ENCODE results near the gene BRSK2.

The BRSK2 gene

DNA sequence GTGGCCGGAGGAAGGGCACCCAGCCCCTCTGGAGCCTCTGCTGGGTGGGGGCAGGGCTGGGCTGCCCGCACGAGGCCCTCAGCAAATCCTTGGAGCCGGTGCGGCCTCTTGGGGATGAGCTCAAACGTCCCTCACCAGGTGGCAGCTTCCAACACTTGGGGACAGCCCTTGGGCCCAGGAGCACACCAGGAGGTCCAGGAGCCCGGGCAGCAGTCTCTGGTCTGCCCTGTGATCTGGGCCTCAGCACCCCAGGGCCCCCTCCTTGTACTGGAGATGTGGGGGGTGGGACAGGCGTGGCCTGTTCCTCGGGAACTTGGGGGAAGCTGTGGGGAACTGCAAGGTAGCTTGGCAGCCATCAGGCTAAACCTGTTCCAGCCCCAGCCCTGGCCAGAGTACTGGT, 56.9 kb downstream of the BRSK2 start:
- no peaks in the 10 kb centered on the region for H3K36me3 Mint-ChIP-seq
- no peak overlapping the region for H3K4me3 Mint-ChIP-seq
- no peak for DNase-seq
- no peaks in the 10 kb centered on the region for H3K27me3 Mint-ChIP-seq
- CTCF ChIA-PET, result no interaction called here
- no peaks in the 10 kb centered on the region for H3K4me1 Mint-ChIP-seq
- H3K9me3 Mint-ChIP-seq, result no peaks in the 10 kb centered on the region
- no peak overlapping the region for H3K27ac Mint-ChIP-seq

DNA sequence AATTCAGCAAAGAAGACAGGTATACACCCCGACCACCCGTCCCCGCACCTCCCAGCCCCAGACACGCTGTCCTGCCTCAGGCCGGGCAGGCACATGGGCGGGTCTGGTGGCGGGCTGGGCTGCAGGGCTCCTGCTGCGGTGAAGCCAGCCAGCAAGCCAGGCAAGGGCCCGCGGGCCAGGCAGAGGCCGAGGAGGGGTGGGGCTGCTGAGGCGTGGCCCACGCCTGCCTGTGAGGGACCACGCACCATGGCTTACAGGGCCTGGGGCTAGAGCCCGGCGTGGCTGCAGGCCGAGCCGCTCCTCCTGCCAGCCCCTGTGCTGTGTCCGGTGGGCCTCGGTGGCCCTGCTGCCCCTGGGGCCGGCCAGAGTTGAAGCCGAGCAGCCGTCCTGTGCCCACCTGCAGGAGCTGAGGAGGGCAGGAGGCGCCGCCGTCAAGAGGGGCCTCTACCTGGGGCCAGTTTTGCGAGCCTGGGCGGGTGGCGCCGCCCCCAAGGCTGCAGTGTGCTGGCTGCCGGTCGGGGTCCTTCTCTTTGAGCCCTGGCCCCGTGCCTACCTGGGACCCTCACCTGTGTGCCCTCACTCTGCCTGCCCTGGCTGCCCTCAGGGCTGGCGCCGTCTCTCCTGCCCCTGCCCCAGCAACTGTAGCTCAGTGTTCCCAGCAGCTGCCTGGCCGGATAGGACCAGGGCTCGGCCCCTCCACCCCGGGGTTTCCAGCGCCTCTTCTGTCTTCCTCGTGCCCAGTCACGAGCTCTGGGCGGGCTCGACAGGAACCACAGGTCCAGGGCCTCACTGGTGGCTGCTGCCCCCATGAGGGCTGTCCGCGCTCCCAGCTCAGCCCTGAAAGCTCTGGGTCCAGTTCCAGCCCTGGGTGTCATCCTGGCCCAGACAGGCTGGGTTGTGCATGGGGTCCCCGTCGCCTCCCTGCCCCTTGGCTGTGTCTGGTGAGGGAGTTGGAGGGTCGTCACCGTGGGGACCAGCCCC, 58.4 kb downstream of the BRSK2 start:
- DNase-seq, result no peak
- no peaks in the 10 kb centered on the region for H3K36me3 Mint-ChIP-seq
- CTCF ChIA-PET, result no interaction called here
- H3K9me3 Mint-ChIP-seq, result no peaks in the 10 kb centered on the region
- no peak overlapping the region for H3K4me3 Mint-ChIP-seq
- H3K27me3 Mint-ChIP-seq, result peaks cover under 1% of the 10 kb centered on the region
- H3K27ac Mint-ChIP-seq, result no peak overlapping the region
- no peaks in the 10 kb centered on the region for H3K4me1 Mint-ChIP-seq

DNA sequence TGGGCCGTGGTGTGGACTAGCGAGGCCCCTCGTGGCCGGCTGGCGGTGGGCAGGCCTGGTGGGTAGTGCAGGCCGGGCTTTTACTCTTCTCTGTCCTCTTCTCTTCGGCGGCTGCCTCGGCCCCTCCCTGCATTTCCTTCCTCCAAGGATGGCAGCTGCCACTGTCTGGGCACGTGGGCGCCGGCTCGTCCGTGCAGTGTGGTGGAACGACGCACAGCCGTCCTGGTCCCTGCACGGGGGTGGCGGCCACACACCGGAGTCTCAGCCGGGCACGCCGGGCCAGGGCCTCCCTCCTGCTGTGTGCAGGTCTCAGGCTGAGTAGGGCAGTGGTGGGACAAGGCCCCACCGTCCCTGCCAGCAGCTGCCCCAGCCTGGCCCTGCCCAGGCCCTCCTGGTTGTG, 59.1 kb downstream of the BRSK2 start:
- Mint-ChIP-seq H3K27ac (no peak overlapping the region), H3K9me3 (no peaks in the 10 kb centered on the region), H3K36me3 (no peaks in the 10 kb centered on the region), H3K4me1 (no peaks in the 10 kb centered on the region), H3K27me3 (peaks cover 8% of the 10 kb centered on the region), H3K4me3 (no peak overlapping the region)
- no peak for DNase-seq
- CTCF ChIA-PET, result no interaction called here

DNA sequence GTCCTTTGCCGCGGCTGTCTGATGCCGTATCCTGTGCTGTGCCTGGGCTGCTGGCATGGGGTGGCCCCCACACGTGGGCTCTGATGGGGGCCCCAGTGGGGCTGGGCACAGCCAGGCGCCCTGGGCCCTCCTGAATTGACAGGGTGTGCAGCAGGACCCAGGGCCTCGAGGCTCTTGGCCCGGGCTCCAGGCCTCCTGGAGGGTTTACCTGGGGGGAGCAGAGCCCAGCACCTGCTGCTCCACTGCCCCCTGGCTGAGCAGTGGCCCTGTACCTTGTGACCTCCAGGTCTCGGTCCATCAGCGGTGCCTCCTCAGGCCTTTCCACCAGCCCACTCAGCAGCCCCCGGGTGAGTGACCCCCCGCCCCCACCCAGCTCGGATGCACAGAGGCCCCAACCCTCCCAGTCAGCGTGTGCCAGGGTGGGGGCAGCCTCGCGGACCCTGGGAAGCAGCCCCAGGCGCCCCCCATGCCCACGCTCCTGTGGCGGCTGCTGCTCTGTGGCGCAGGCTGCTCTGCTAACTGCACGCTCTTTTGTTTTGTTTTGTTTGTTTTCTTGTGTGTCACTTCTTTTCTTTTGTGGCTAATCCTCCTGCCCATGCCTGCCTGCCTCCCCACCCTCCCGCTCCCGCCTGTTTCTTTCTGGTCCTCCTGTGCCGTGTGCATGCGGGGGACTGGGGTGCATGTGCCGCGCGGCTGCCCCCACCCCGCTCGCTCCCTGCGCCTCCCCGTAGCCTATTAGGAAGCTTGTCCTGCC, 59.9 kb downstream of the BRSK2 start:
- CTCF ChIA-PET, result no interaction called here
- H3K27ac Mint-ChIP-seq, result no peak overlapping the region

DNA sequence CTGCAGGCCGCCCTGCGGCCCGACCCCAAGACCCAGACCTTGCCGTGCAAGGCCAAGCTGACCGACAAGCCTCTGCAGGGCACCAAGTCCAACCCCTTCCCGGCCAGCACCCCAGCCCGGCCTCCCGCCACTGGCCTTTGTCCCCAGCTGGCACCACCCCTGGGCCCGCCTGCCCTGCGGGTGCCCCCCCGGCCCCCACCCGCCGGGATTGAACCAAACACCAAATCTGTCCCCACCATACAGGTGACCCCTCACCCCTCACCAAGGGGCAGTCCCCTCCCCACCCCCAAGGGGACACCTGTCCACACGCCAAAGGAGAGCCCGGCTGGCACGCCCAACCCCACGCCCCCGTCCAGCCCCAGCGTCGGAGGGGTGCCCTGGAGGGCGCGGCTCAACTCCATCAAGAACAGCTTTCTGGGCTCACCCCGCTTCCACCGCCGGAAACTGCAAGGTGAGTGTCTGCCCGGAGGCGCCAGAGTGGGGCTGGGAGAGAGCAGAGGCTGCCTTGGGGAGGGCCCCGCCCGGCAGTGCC, 60.7 kb downstream of the BRSK2 start:
- H3K27ac Mint-ChIP-seq, result no peak overlapping the region
- H3K9me3 Mint-ChIP-seq, result no peaks in the 10 kb centered on the region
- peaks cover 11% of the 10 kb centered on the region for H3K27me3 Mint-ChIP-seq
- H3K4me1 Mint-ChIP-seq, result no peaks in the 10 kb centered on the region
- no peaks in the 10 kb centered on the region for H3K36me3 Mint-ChIP-seq
- CTCF ChIA-PET, result no interaction called here
- no peak for DNase-seq
- no peak overlapping the region for H3K4me3 Mint-ChIP-seq

More for the DNA sequence above, 59.9 kb downstream of the BRSK2 start:
- Mint-ChIP-seq H3K9me3 (no peaks in the 10 kb centered on the region), H3K4me1 (no peaks in the 10 kb centered on the region), H3K27me3 (peaks cover 11% of the 10 kb centered on the region), H3K36me3 (no peaks in the 10 kb centered on the region), H3K4me3 (no peak overlapping the region)
- DNase-seq, result no peak

DNA sequence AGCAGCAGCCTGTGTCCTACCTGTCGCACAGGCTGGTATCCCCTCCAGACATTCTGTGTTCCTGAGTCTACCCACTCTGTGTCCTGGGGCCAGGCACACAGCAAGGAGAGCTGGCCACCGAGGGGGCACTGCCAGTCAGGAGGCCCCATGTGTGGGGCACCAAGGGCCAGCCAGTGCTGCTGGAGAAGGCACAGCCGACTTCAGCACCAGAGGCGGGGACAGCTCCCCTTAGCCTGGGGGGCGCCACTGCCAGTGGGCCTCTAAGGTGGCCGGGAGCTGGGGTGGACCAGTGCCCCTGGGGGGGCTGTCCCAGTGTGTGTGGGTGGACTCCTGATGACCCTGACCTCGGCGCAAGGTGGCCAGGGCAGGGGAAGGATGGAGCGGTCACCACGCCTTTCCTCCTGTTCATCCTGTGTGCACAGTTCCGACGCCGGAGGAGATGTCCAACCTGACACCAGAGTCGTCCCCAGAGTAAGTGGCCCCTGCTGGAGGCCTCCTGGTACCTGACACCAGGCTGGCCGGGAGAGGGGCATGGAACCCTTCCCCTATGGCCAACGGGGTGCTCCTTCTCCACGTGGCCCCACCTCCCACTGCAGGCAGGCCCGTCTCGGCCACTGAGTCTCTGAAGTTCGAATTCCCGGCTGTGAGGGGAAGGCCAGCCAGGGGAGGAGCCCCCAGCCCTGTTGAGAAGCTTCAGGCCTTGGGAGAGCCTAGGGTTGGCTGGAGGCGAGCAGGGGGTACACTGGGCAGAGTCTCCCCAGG, 61.4 kb downstream of the BRSK2 start:
- H3K27me3 Mint-ChIP-seq, result peaks cover 11% of the 10 kb centered on the region
- DNase-seq, result peak; percentile 40
- CTCF ChIA-PET, result no interaction called here
- H3K9me3 Mint-ChIP-seq, result no peaks in the 10 kb centered on the region
- H3K4me3 Mint-ChIP-seq, result no peak overlapping the region
- H3K4me1 Mint-ChIP-seq, result no peaks in the 10 kb centered on the region
- no peaks in the 10 kb centered on the region for H3K36me3 Mint-ChIP-seq
- no peak overlapping the region for H3K27ac Mint-ChIP-seq

DNA sequence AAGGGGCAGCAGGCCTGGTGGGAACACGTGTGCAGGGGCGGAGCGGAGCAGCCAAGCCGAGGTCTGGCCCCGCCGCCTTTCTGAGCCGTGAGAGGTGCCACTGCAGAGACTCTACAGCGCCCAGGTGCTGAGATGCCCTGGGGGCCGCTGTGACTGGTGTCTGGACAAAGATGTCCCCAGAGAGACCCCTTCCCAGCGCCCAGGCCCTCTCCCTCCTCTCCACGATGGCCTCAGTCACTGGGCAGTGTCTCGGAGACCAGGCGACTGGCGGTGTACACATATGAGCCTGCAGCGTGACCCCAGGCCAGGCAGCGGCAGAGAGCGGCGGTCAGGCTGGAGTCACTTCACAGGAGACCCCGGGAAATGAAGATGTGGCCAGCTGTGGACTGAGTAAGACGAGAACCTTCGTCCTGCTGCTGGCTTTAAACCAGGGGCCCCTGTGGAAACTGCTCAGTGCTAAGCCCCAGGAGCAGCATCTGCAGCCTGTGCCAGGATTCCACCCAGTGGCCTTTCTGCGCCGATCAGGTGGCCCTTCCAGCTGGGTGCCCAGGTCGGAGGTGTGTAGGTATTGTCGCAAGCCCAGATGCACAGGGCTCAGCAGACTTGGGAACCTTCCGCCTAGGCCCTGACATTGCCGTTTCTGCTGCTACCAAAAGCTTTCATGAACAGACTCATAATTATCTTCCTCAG, 62.2 kb downstream of the BRSK2 start:
- Mint-ChIP-seq H3K27me3 (peaks cover 11% of the 10 kb centered on the region), H3K36me3 (no peaks in the 10 kb centered on the region), H3K9me3 (no peaks in the 10 kb centered on the region), H3K4me3 (no peak overlapping the region), H3K27ac (no peak overlapping the region), H3K4me1 (no peaks in the 10 kb centered on the region)
- no peak for DNase-seq
- CTCF ChIA-PET, result interaction anchor here (1.1 to 1.8 kb wide), 3 partner anchors 123 to 138 kb away, joined by 3 to 6 read pairs (median 3); no protein-coding TSS in a partner anchor

DNA sequence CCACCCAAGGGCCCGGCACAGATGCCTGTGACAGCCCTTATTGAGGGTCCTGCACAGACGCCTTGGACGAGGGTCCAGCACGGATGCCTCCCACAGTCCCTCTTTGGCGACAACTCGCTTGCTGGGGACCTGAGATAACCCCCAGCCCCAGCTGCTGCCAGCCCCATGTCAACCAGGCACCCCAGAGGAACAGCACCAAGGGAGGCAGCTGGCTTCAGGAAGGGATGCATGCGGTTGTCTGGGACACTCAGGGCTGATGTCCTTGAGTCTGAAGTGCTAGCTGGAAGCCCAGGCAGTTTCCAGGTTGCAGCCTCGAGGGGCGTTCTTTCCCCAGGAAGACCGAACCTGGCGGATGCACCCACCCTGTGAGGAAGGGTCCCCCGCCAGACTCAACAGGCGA, 63.0 kb downstream of the BRSK2 start:
- Mint-ChIP-seq H3K27me3 (peaks cover 11% of the 10 kb centered on the region), H3K4me1 (no peaks in the 10 kb centered on the region), H3K27ac (no peak overlapping the region), H3K4me3 (no peak overlapping the region), H3K9me3 (no peaks in the 10 kb centered on the region), H3K36me3 (no peaks in the 10 kb centered on the region)
- DNase-seq, result no peak
- CTCF ChIA-PET, result interaction anchor here (1.1 to 2.0 kb wide), 4 partner anchors 122 to 137 kb away, joined by 3 to 6 read pairs (median 4); no protein-coding TSS in a partner anchor

DNA sequence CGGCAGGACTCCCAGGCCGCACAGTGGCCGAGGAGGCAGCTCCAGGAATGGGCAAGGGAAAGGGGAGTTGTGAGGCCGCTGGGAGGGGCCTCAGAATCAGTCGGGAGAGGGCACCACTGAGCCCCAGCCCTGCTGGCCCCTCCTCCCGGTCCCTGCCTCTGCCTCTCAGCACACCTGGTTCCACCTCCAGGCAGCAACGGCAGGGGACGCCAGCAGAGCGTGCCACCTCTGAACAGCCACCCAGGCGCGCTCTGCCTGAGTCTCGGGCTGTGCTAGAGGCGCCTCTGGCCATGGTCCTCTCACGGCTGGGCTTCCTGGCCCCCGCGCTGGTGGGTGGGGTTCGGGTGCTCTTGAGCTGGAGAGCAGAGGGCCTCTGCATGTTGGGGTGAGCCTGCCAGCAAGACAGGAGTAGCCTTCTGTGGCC, 63.9 kb downstream of the BRSK2 start:
- Mint-ChIP-seq H3K36me3 (no peaks in the 10 kb centered on the region), H3K27me3 (peaks cover 11% of the 10 kb centered on the region), H3K4me3 (no peak overlapping the region), H3K9me3 (no peaks in the 10 kb centered on the region), H3K4me1 (no peaks in the 10 kb centered on the region), H3K27ac (no peak overlapping the region)
- peak; percentile 80 for DNase-seq
- CTCF ChIA-PET, result interaction anchor here (1.8 to 2.0 kb wide), 2 partner anchors 121 to 123 kb away, joined by 6 read pairs; no protein-coding TSS in a partner anchor

DNA sequence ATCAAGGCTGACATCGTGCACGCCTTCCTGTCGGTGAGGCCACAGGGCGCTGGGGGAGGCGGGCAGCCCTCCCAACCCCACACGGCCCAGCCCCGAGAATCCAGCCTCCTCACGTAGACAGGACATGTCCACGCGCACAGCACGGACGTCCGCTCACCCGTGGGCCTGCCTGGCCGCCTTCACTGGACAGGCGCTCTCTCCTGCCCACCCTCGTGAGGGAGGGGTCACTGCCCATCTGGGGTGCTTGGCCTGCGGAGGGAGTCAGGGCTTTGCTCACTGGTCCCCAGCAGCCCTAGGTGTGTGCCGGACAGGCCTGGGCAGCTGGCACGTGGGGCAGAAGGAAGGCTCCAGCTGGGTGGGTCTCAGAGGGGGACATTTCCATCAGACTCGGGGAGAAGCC, 64.8 kb downstream of the BRSK2 start:
- Mint-ChIP-seq H3K4me3 (no peak overlapping the region), H3K36me3 (no peaks in the 10 kb centered on the region), H3K4me1 (no peaks in the 10 kb centered on the region), H3K9me3 (no peaks in the 10 kb centered on the region), H3K27ac (no peak overlapping the region), H3K27me3 (peaks cover 11% of the 10 kb centered on the region)
- CTCF ChIA-PET, result interaction anchor here (2.0 kb wide), 1 partner anchor 120 kb away, joined by 6 read pairs; no protein-coding TSS in a partner anchor
- no peak for DNase-seq

DNA sequence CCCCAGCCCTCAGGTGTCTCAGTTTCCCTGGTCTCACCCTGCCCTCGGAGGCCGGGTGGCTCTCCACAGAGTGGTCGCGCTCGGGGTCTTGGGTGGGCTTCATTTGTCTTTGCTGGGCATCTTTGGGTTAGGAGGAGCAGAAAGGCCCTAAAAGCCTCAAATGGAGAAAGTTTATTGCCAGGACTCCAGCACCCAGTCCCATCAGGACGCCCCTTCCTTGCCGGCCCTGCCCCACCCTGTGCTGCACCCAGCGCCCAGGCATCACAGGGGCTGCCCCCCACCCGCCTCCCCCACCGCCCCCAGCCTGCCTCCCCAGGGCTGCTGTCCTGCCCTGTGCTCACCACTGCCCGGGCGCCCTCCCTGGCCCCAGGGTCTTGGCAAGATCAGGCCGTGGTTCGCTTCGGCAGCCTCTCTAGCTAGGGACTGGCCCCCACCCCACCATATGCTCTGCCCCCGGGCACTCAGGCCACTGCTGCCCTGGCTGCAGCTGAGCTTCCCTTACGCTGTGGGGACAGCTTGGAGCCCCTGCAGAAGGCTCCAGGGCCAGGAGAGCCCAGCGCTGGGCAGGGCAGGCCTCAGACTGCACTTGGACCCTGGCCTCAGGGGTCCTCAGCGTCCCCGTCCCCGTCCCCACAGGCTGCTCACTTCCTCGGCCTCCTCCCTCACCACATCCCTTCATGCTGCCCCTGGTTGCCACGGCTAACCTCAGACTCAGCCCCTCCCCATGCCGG, 65.5 kb downstream of the BRSK2 start:
- Mint-ChIP-seq H3K27ac (no peak overlapping the region), H3K36me3 (no peaks in the 10 kb centered on the region), H3K9me3 (no peaks in the 10 kb centered on the region), H3K27me3 (peaks cover 11% of the 10 kb centered on the region), H3K4me1 (no peaks in the 10 kb centered on the region), H3K4me3 (no peak overlapping the region)
- CTCF ChIA-PET, result interaction anchor here (1.3 to 2.0 kb wide), 2 partner anchors 119 to 120 kb away, joined by 6 read pairs; no protein-coding TSS in a partner anchor
- DNase-seq, result no peak

DNA sequence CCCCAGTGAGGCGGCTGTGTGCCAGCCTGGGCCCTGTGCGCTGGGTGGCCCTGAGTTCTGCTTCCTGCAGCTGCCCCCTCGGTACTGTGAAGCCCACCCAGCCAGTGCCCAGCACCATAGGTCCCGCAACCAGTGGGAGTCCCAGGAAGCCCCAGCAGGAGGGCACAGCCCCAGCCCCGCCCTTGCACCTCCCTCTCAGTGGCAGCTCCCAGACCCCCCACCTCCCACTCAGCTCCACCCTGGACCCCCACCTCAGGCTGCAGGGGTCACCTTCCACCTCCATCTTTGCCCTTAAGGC, 66.0 kb downstream of the BRSK2 start:
- no peaks in the 10 kb centered on the region for H3K9me3 Mint-ChIP-seq
- H3K4me1 Mint-ChIP-seq, result no peaks in the 10 kb centered on the region
- H3K27me3 Mint-ChIP-seq, result peaks cover 11% of the 10 kb centered on the region
- CTCF ChIA-PET, result interaction anchor here (1.3 kb wide), 1 partner anchor 119 kb away, joined by 6 read pairs; no protein-coding TSS in a partner anchor
- H3K4me3 Mint-ChIP-seq, result no peak overlapping the region
- no peak overlapping the region for H3K27ac Mint-ChIP-seq
- DNase-seq, result no peak
- no peaks in the 10 kb centered on the region for H3K36me3 Mint-ChIP-seq

DNA sequence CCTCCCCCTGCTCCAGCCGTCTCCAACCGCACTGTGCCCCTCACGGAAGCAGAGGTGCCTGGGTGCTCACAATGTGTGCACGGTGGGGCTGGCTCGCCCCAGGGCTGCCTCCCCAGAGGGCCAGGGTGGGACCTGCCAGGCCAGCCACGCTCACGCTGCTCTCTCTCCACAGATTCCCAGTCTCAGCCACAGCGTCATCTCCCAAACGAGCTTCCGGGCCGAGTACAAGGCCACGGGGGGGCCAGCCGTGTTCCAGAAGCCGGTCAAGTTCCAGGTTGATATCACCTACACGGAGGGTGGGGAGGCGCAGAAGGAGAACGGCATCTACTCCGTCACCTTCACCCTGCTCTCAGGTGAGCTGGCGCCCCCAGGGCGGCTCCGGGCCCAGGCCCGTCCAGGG, 66.4 kb downstream of the BRSK2 start:
- Mint-ChIP-seq H3K4me1 (no peaks in the 10 kb centered on the region), H3K27me3 (peaks cover 11% of the 10 kb centered on the region), H3K4me3 (no peak overlapping the region), H3K36me3 (no peaks in the 10 kb centered on the region), H3K27ac (no peak overlapping the region), H3K9me3 (no peaks in the 10 kb centered on the region)
- CTCF ChIA-PET, result interaction anchor here (1.3 kb wide), 1 partner anchor 119 kb away, joined by 6 read pairs; no protein-coding TSS in a partner anchor
- DNase-seq, result no peak
